HepG2 (cell line): ENCODE data around the gene COQ9. TPM values are rescaled to one million over a fixed set of nuclear protein-coding genes. Genes with fewer than 3 reads are reported as not detected.

Source experiments
- ETV5 ChIP-seq: IDR thresholded peaks from 2 replicates; pipeline ENCODE4 v1.6.1; 2018; ENCODE audit warnings: missing biosample characterization, missing genetic modification reagents, inconsistent platforms, borderline replicate concordance
- GLI4 ChIP-seq: sonication (generic); formaldehyde crosslinking; IDR thresholded peaks from 2 replicates; pipeline ENCODE4 v1.5.1; 2020; ENCODE audit warnings: missing genetic modification reagents, mild to moderate bottlenecking, moderate library complexity, borderline replicate concordance
- GTF3A ChIP-seq: sonication (generic); formaldehyde crosslinking; conservative IDR thresholded peaks from 2 replicates; pipeline ENCODE4 v1.4.0; 2020; ENCODE audit warnings: mild to moderate bottlenecking, missing genetic modification reagents
- IRF9 ChIP-seq: sonication (generic); formaldehyde crosslinking; IDR thresholded peaks from 2 replicates; pipeline ENCODE4 v1.8.0; 2022; ENCODE audit warnings: missing genetic modification reagents, mild to moderate bottlenecking, borderline replicate concordance
- KDM5A ChIP-seq: fragments of 200-600 bp; sonication (generic); IDR thresholded peaks from 2 replicates; pipeline ENCODE4 v1.7.0; 2018; ENCODE audit warnings: antibody characterized with exemption, mild to moderate bottlenecking, low read length, borderline replicate concordance
- KDM6A ChIP-seq: IDR thresholded peaks from 2 replicates; pipeline ENCODE4 v1.6.1; 2016; ENCODE audit warnings: low read depth
- MAFG ChIP-seq: sonication (generic); formaldehyde crosslinking; IDR thresholded peaks from 2 replicates; pipeline ENCODE4 v1.5.1; 2020; ENCODE audit warnings: mild to moderate bottlenecking, missing genetic modification reagents
- MEIS2 ChIP-seq: sonication (generic); formaldehyde crosslinking; IDR thresholded peaks from 2 replicates; pipeline ENCODE4 v1.9.0; 2021; ENCODE audit warnings: mild to moderate bottlenecking, missing genetic modification reagents
- NCOA1 ChIP-seq: sonication (generic); formaldehyde crosslinking; IDR thresholded peaks from 2 replicates; pipeline ENCODE4 v1.9.0; 2021; ENCODE audit warnings: missing genetic modification reagents
- NR1H2 ChIP-seq: sonication (generic); formaldehyde crosslinking; IDR thresholded peaks from 2 replicates; pipeline ENCODE4 v1.8.1; 2022; ENCODE audit warnings: low read depth, missing genetic modification reagents, borderline replicate concordance
- SRSF1 ChIP-seq: fragments of 200-400 bp; formaldehyde crosslinking; optimal IDR thresholded peaks from 2 replicates; pipeline ENCODE3; 2017; ENCODE audit warnings: mild to moderate bottlenecking, low read depth, low read length, moderate library complexity
- ZBTB26 ChIP-seq: IDR thresholded peaks from 2 replicates; pipeline ENCODE4 v1.6.1; 2016; ENCODE audit warnings: missing compliant biosample characterization, missing genetic modification reagents, borderline replicate concordance
- ZNF18 ChIP-seq: sonication (generic); formaldehyde crosslinking; IDR thresholded peaks from 2 replicates; pipeline ENCODE4 v1.8.0; 2022; ENCODE audit warnings: mild to moderate bottlenecking, missing genetic modification reagents; ENCODE audit not compliant: insufficient replicate concordance
- ZNF251 ChIP-seq: sonication (generic); formaldehyde crosslinking; IDR thresholded peaks from 2 replicates; pipeline ENCODE4 v1.9.0; 2021; ENCODE audit warnings: mild to moderate bottlenecking, missing genetic modification reagents
- ZNF275 ChIP-seq: sonication (generic); formaldehyde crosslinking; IDR thresholded peaks from 2 replicates; pipeline ENCODE4 v1.8.0; 2022; ENCODE audit warnings: missing genetic modification reagents, mild to moderate bottlenecking, inconsistent platforms, borderline replicate concordance
- ZNF280B ChIP-seq: sonication (generic); formaldehyde crosslinking; IDR thresholded peaks from 2 replicates; pipeline ENCODE4 v1.5.0; 2020; ENCODE audit warnings: missing genetic modification reagents, mild to moderate bottlenecking, borderline replicate concordance
- ZNF775 ChIP-seq: sonication (generic); formaldehyde crosslinking; IDR thresholded peaks from 2 replicates; pipeline ENCODE4 v1.4.0; 2020; ENCODE audit warnings: missing genetic modification reagents, mild to moderate bottlenecking, moderate library complexity, borderline replicate concordance
- ZUFSP ChIP-seq: sonication (generic); formaldehyde crosslinking; IDR thresholded peaks from 2 replicates; pipeline ENCODE4 v1.9.0; 2021; ENCODE audit warnings: missing genetic modification reagents, mild to moderate bottlenecking, borderline replicate concordance
- polyA plus RNA-seq, 8 experiments: library from polyadenylated mRNA; depleted of rRNA in 3 of 8; stranded (reverse) in 7 of 8; unstranded in 1 of 8; fragments of >200 nt; fragmentation: Illumina TruSeq in 4 of 8; extraction: Trizol in 4 of 8; gene quantifications; 2 replicates each; pipeline versions ENCODE4 v1.2.1 to v1.2.3, GENCODE V29; 2011 to 2016; ENCODE audit warnings: low read depth in 4 of 8, missing spikeins in 1 of 8, mixed read lengths in 1 of 8; ENCODE audit not compliant: insufficient read depth in 1 of 8
- total RNA-seq, 5 experiments: library from RNA; depleted of rRNA; stranded (reverse); fragments of >200 nt; fragmentation: Illumina TruSeq; extraction: Trizol; gene quantifications; 2 replicates each; pipeline ENCODE4 v1.2.3, GENCODE V29; 2016; ENCODE audit warnings: low read depth in 1 of 5

The COQ9 gene
- total and polyA plus RNA-seq, 2 of the 13 experiments (the other 11 are each of a cell fraction or from before 2014, with no cell fraction given), result 57.5 to 108 TPM

- peak; percentile 94 for TF ChIP-seq ZNF18
- peak; percentile 90 for TF ChIP-seq ETV5 (CRISPR knock-in tag)
- peak; percentile 72; the same call in 1 of the 2 replicates for TF ChIP-seq NR1H2 (CRISPR knock-in tag)
- TF ChIP-seq KDM5A, result peak; percentile 90
- no peak for TF ChIP-seq KDM6A
- TF ChIP-seq ZBTB26 (CRISPR knock-in tag), result peak; percentile 79; the same call in 1 of the 2 replicates
- peak; percentile 92 for TF ChIP-seq SRSF1
- TF ChIP-seq IRF9, result peak; percentile 94; the same call in 1 of the 2 replicates
- TF ChIP-seq ZUFSP (CRISPR knock-in tag), result no peak
- TF ChIP-seq ZNF275 (CRISPR knock-in tag), result peak; percentile 63; the same call in 1 of the 2 replicates
- TF ChIP-seq MAFG, result no peak
- 0 out of 2 replicates have a peak, but pooled peaks have one; percentile 30 for TF ChIP-seq MEIS2 (CRISPR knock-in tag)
- peak; percentile 83 for TF ChIP-seq ZNF280B (CRISPR knock-in tag)
- no peak for TF ChIP-seq ZNF251
- TF ChIP-seq GTF3A (CRISPR knock-in tag), result peak; percentile 97; the same call in 1 of the 2 replicates
- TF ChIP-seq NCOA1 (CRISPR knock-in tag), result no peak
- peak; percentile 99 for TF ChIP-seq GLI4 (CRISPR knock-in tag)
- peak; percentile 93 for TF ChIP-seq ZNF775 (CRISPR knock-in tag)
Measured at GRCh38 chr16:57447186-57447962, at the start of gene COQ9, which contains the start of gene CIAPIN1 (continued).
